K562 (cell line): ENCODE measurements around the gene GRIK3. TPM values are rescaled to one million over a fixed set of nuclear protein-coding genes. Genes with fewer than 3 reads are reported as not detected.
A peak's percentile ranks its signal among the peaks of the same experiment; 100 is the strongest.

Experiments
- ATAC-seq: fragments of 200-7000 bp; cut with Tn5 transposase; 3 replicates; pipeline ENCODE4 v1.9.1; 2020; ENCODE audit warnings: moderate library complexity
- BruUV-seq: library from RNA; stranded (reverse); fragments of 400-500 nt; replicated peaks from 2 replicates; lab custom pipeline; 2021; lab: Mats Ljungman, UMichigan
- CTCF ChIA-PET: fragments of 300-600 bp; formaldehyde crosslinking; extraction: SDS; loops from one replicate; lab custom pipeline; 2021; ENCODE audit warnings: low intra/inter-chr PET ratio; lab: Yijun Ruan, JAX
- POLR2A ChIA-PET: fragments of 300-600, 350-650 bp; sonication (Branson Sonifier 250); formaldehyde crosslinking; extraction: SDS; loops from one replicate; lab custom pipeline; 2021; ENCODE audit warnings: antibody characterized with exemption, inconsistent platforms; lab: Yijun Ruan, JAX
- DNase-seq, 4 experiments: peaks; one replicate each; pipeline versions ENCODE4 v3.0.0 to v3.0.0-alpha.2; 2011 to 2018; ENCODE audit warnings: low spot score in 3 of 4, mixed read lengths in 3 of 4; ENCODE audit errors: extremely low read depth in 1 of 4
- FAIRE-seq: peaks from 2 replicates; lab custom pipeline; 2011; peaks lifted over from hg19 to GRCh38; lab: Jason Lieb, UNC
- H2AFZ ChIP-seq: 2 replicates; pipeline ENCODE4 v1.6.0; 2011; ENCODE audit warnings: low read depth, low read length, control low read depth, inconsistent platforms
- H3K27ac ChIP-seq: fragments of 200-600 bp; 3 replicates; pipeline ENCODE4 v1.8.0; 2011; ENCODE audit warnings: low read depth, mild to moderate bottlenecking, control low read depth, inconsistent platforms, low read length, moderate library complexity, mixed read lengths; ENCODE audit errors: extremely low read depth
- H3K27me3 ChIP-seq, 2 experiments: fragments of 300-600 bp in 1 of 2; 2 replicates in 1 of 2; 3 replicates in 1 of 2; pipeline versions ENCODE4 v1.6.0 to v1.8.0; 2011; ENCODE audit warnings: inconsistent platforms in 2 of 2, low read length in 2 of 2, mild to moderate bottlenecking in 1 of 2, mixed read lengths in 1 of 2, moderate library complexity in 1 of 2; ENCODE audit not compliant: control insufficient read depth in 2 of 2, insufficient read depth in 2 of 2
- H3K36me3 ChIP-seq: fragments of 300-600 bp; 3 replicates; pipeline ENCODE4 v1.8.0; 2011; ENCODE audit warnings: mild to moderate bottlenecking, low read length, inconsistent platforms; ENCODE audit not compliant: control insufficient read depth, insufficient read depth
- H3K4me1 ChIP-seq, 2 experiments: fragments of 200-600 bp in 1 of 2; replicated peaks in 1 of 2; 2 replicates in 1 of 2; 3 replicates in 1 of 2; pipeline versions ENCODE4 v1.5.1 to v1.8.0; 2011; ENCODE audit warnings: inconsistent platforms in 2 of 2, low read length in 2 of 2, mild to moderate bottlenecking in 1 of 2, mixed read lengths in 1 of 2, moderate library complexity in 1 of 2; ENCODE audit not compliant: control insufficient read depth in 2 of 2, insufficient read depth in 2 of 2
- H3K4me2 ChIP-seq: 2 replicates; pipeline ENCODE4 v1.6.1; 2011; ENCODE audit warnings: low read length, control low read depth, inconsistent platforms, mixed read lengths; ENCODE audit not compliant: insufficient read depth
- H3K4me3 ChIP-seq: fragments of 200-600 bp; sonication (generic), shearing (Covaris generic); 2 replicates; pipeline ENCODE4 v1.5.1; 2016; ENCODE audit warnings: control low read depth, inconsistent platforms
- H3K79me2 ChIP-seq: fragments of 200-600 bp; 3 replicates; pipeline ENCODE4 v1.8.0; 2011; ENCODE audit warnings: low read length, inconsistent platforms; ENCODE audit not compliant: control insufficient read depth, insufficient read depth
- H3K9ac ChIP-seq, 2 experiments: 2 replicates each; pipeline versions ENCODE4 v1.6.0 to v1.6.1; 2011; ENCODE audit warnings: low read depth in 2 of 2, low read length in 2 of 2, control low read depth in 1 of 2, inconsistent platforms in 1 of 2, mild to moderate bottlenecking in 1 of 2, mixed read lengths in 1 of 2; ENCODE audit not compliant: insufficient read depth in 1 of 2
- H3K9me1 ChIP-seq: one replicate; pipeline ENCODE4 v1.6.0; 2011; ENCODE audit warnings: inconsistent platforms, mild to moderate bottlenecking, low read length, moderate library complexity; ENCODE audit not compliant: control insufficient read depth, insufficient read depth
- H3K9me3 ChIP-seq: replicated peaks from 2 replicates; pipeline ENCODE4 v1.5.1; 2011; ENCODE audit warnings: low read depth, low read length, inconsistent platforms; ENCODE audit not compliant: control insufficient read depth, insufficient read depth
- H4K20me1 ChIP-seq: replicated peaks from 2 replicates; pipeline ENCODE4 v1.6.1; 2011; ENCODE audit warnings: low read length, inconsistent platforms, mixed read lengths; ENCODE audit not compliant: control insufficient read depth, insufficient read depth
- ARID3A ChIP-seq: IDR thresholded peaks from 2 replicates; pipeline ENCODE4 v1.6.1; 2012; ENCODE audit warnings: low read depth, low read length, improper control_type of control experiment, borderline replicate concordance
- EWSR1 ChIP-seq: fragments of 450-650 bp; IDR thresholded peaks from 2 replicates; pipeline ENCODE4 v1.6.1; 2018; ENCODE audit warnings: borderline replicate concordance, mild to moderate bottlenecking, low read depth, moderate library complexity; ENCODE audit not compliant: partially characterized antibody
- HLTF ChIP-seq: fragments of 450-650 bp; IDR thresholded peaks from 2 replicates; pipeline ENCODE4 v1.6.1; 2016
- MECOM ChIP-seq: fragments of 250-450 bp; sonication (Bioruptor Pico); IDR thresholded peaks from 2 replicates; pipeline ENCODE4 v1.8.0; 2022; ENCODE audit warnings: inconsistent platforms
- RAD21 ChIP-seq, 2 experiments: fragments of 250-450 bp in 1 of 2; fragments of 450-650 bp in 1 of 2; sonication (Bioruptor Pico) in 1 of 2; formaldehyde crosslinking in 1 of 2; IDR thresholded peaks in 1 of 2; conservative IDR thresholded peaks in 1 of 2; 2 replicates each; pipeline versions ENCODE4 v1.4.0 to v1.8.0; 2020 to 2022; ENCODE audit warnings: mild to moderate bottlenecking in 2 of 2, moderate library complexity in 1 of 2
- WGBS: fragments of 100-300 bp; shearing (Covaris generic); methylation state at CpG from one replicate; pipeline ENCODE4 v1.1.6; 2016; ENCODE audit warnings: low coverage, mixed read lengths; ENCODE audit not compliant: insufficient coverage; ENCODE audit errors: missing lambda C conversion rate; 5-methylcytosine and 5-hydroxymethylcytosine counted together
- in situ Hi-C: fragments of 300-500 bp; cut with MboI; formaldehyde crosslinking; loops from 4 replicates; pipeline ENCODE4 v1.15.0; 2018; ENCODE audit warnings: inconsistent platforms, mixed read lengths
- intact Hi-C: fragments of 100-400 bp; cut with micrococcal nuclease; formaldehyde crosslinking; loops from 2 replicates; pipeline ENCODE4 v1.14.2; 2022
- polyA plus RNA-seq, 8 experiments: library from polyadenylated mRNA; depleted of rRNA in 4 of 8; stranded (reverse) in 5 of 8; unstranded in 3 of 8; fragments of >200 nt; fragmentation: Nextera tagmentation in 2 of 8; fragmentation: Illumina TruSeq in 1 of 8; extraction: Ambion mirVana in 2 of 8; extraction: Trizol in 1 of 8; gene quantifications; 2 replicates each; pipeline versions ENCODE4 v1.2.1 to v1.2.3, GENCODE V29; 2011 to 2014; ENCODE audit warnings: inconsistent platforms in 1 of 8, missing spikeins in 1 of 8
- total RNA-seq, 7 experiments: library from RNA; depleted of rRNA in 6 of 7; stranded (reverse); fragments of >200 nt in 6 of 7; fragmentation: Illumina TruSeq in 2 of 7; extraction: Trizol in 2 of 7; gene quantifications; 2 replicates each; pipeline versions ENCODE4 v1.2.1 to v1.2.3, GENCODE V29; 2011 to 2021; ENCODE audit warnings: low replicate concordance in 1 of 7
- TF ChIP-seq, protein P1 (sequence below): fragments of 450-650 bp; formaldehyde crosslinking; IDR thresholded peaks from 2 replicates; pipeline ENCODE4 v1.4.0; 2020; ENCODE audit warnings: mild to moderate bottlenecking, moderate library complexity
- TF ChIP-seq, protein P2 (sequence below), 3 experiments: IDR thresholded peaks in 2 of 3; conservative IDR thresholded peaks in 1 of 3; 2 replicates each; pipeline ENCODE4 v1.5.1; 2011 to 2012; ENCODE audit warnings: low read length in 3 of 3, mild to moderate bottlenecking in 3 of 3, control low read depth in 2 of 3, improper control_type of control experiment in 1 of 3, inconsistent platforms in 1 of 3, low read depth in 1 of 3, mixed read lengths in 1 of 3, moderate library complexity in 1 of 3; ENCODE audit not compliant: insufficient read depth in 2 of 3
- TF ChIP-seq, protein P3 (sequence below): fragments of 250-450 bp; sonication (Bioruptor Pico); IDR thresholded peaks from 2 replicates; pipeline ENCODE4 v1.5.0; 2021; ENCODE audit warnings: mild to moderate bottlenecking, borderline replicate concordance

Gene GRIK3
- total and polyA plus RNA-seq, 9 of the 15 experiments (the other 6 are each of a cell fraction or from before 2014, with no cell fraction given), result not detected

DNA sequence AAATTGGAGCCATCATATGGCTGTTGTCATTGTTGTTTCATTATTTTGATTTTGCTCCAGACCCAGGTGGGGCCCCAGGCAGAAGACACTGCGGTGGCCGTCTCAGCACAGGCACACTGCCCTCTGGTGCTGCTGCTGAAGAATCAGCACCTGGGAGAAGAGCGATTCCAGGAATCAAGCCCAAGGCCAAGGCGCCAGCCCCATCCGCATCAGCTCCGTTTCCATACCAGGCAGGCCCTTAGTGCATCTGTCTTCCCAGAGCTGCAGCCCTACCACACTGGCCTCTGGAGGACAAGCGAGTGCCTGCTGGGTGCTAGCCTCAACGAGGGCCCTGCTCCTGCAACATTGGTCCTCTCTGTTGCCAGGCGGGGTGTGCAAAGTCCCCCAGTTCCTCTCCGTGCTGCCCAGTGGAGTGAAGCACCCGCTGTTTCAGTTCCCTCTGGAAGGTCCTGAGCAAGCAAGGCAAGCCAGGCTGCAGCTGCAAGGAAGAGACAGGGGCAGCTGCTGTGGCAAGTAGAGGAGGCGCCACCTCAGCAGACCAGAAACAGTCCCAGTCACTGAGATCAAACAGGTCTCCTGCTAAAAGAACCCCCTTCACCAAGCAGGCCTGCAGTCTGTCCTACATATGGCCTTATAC, 5.2 kb downstream of the GRIK3 start:
- H4K20me1 ChIP-seq, result peaks cover 7% of the 10 kb centered on the region; the same call in 1 of the 2 replicates
- H3K27ac ChIP-seq, result no peak overlapping the region
- H3K36me3 ChIP-seq, result no peaks in the 10 kb centered on the region
- DNase-seq, result peak in 1 of 4 experiments; percentile 7
- H3K27me3 ChIP-seq, result peaks cover 5 to 43% of the 10 kb centered on the region in 2 experiments; a peak in 3 of 5 replicates
- in situ Hi-C loops (no loop called here), intact Hi-C loops (loop anchor here (10.0 kb wide), 2 partner anchors 324 to 406 kb away; no protein-coding TSS in a partner anchor)
- FAIRE-seq, result no peak
- CTCF ChIA-PET, result no interaction called here
- no TSS peak for BruUV-seq
- peaks cover 0 to 17% of the 10 kb centered on the region in 2 experiments; a peak in 2 of 5 replicates for H3K4me1 ChIP-seq
- H3K9me3 ChIP-seq, result no peaks in the 10 kb centered on the region
- H3K4me3 ChIP-seq, result no peak overlapping the region
- ATAC-seq, result peak; percentile 61
- no peaks in the 10 kb centered on the region for H3K9me1 ChIP-seq
- 2% methylated on average over 11 of the region's 12 CpGs for WGBS
- no peak overlapping the region for H3K4me2 ChIP-seq
- no peak overlapping the region for H2AFZ ChIP-seq
- TF ChIP-seq, protein P1, sequence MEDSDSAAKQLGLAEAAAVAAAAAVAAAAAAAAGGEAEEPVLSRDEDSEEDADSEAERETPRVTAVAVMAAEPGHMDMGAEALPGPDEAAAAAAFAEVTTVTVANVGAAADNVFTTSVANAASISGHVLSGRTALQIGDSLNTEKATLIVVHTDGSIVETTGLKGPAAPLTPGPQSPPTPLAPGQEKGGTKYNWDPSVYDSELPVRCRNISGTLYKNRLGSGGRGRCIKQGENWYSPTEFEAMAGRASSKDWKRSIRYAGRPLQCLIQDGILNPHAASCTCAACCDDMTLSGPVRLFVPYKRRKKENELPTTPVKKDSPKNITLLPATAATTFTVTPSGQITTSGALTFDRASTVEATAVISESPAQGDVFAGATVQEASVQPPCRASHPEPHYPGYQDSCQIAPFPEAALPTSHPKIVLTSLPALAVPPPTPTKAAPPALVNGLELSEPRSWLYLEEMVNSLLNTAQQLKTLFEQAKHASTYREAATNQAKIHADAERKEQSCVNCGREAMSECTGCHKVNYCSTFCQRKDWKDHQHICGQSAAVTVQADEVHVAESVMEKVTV (CRISPR knock-in tag), result no peak
- TF ChIP-seq, protein P2, sequence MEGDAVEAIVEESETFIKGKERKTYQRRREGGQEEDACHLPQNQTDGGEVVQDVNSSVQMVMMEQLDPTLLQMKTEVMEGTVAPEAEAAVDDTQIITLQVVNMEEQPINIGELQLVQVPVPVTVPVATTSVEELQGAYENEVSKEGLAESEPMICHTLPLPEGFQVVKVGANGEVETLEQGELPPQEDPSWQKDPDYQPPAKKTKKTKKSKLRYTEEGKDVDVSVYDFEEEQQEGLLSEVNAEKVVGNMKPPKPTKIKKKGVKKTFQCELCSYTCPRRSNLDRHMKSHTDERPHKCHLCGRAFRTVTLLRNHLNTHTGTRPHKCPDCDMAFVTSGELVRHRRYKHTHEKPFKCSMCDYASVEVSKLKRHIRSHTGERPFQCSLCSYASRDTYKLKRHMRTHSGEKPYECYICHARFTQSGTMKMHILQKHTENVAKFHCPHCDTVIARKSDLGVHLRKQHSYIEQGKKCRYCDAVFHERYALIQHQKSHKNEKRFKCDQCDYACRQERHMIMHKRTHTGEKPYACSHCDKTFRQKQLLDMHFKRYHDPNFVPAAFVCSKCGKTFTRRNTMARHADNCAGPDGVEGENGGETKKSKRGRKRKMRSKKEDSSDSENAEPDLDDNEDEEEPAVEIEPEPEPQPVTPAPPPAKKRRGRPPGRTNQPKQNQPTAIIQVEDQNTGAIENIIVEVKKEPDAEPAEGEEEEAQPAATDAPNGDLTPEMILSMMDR (IDR thresholded peaks at IDR 0.05 in 2 of 3, conservative IDR thresholded peaks at IDR 0.05 in 1 of 3; ENCODE audit: insufficient read depth in 2 of 3, low read depth in 1 of 3, low read length in 3 of 3), result peak in 2 of 3 experiments; percentile 35 to 37; a peak in 4 of 6 replicates
- no peak for TF ChIP-seq ARID3A
- no peak for TF ChIP-seq EWSR1
- TF ChIP-seq, protein P3, sequence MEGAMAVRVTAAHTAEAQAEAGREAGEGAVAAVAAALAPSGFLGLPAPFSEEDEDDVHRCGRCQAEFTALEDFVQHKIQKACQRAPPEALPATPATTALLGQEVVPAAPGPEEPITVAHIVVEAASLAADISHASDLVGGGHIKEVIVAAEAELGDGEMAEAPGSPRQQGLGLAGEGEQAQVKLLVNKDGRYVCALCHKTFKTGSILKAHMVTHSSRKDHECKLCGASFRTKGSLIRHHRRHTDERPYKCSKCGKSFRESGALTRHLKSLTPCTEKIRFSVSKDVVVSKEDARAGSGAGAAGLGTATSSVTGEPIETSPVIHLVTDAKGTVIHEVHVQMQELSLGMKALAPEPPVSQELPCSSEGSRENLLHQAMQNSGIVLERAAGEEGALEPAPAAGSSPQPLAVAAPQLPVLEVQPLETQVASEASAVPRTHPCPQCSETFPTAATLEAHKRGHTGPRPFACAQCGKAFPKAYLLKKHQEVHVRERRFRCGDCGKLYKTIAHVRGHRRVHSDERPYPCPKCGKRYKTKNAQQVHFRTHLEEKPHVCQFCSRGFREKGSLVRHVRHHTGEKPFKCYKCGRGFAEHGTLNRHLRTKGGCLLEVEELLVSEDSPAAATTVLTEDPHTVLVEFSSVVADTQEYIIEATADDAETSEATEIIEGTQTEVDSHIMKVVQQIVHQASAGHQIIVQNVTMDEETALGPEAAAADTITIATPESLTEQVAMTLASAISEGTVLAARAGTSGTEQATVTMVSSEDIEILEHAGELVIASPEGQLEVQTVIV (CRISPR knock-in tag), result no peak
- TF ChIP-seq HLTF, result no peak
- peak in 1 of 2 experiments; percentile 14; a peak in 1 of 4 replicates for TF ChIP-seq RAD21 (CRISPR knock-in tag; conservative IDR thresholded peaks at IDR 0.05 in 1 of 2, IDR thresholded peaks at IDR 0.05 in 1 of 2)
- no peak for TF ChIP-seq MECOM
- no peak overlapping the region for H3K9ac ChIP-seq
- POLR2A ChIA-PET, result no interaction called here
- no peaks in the 10 kb centered on the region for H3K79me2 ChIP-seq
